ENCODE data around the gene LHFPL3.

DNA sequence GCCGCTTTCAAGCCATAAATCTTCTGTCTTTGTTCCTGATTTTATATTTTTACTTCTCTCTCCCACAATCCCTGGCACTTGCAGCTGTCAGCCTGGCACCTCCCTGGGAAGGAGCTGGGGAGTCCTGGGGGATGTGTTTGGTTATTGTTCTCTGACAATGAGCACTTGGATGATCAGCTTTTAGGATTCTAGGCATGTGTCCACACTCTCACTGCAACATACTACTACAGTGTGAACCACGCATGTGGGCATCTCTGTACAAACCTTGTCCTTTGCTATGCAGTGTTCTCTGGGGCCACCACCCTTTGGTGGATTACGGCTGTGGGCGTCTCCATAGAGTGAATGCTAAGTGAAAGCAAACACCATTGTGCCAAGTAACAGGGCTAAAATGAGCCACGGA lies 517.2 kb downstream of the LHFPL3 start:
- no peak for TF ChIP-seq EP300 (IDR thresholded peaks at IDR 0.05; ENCODE audit: borderline replicate concordance)
- no peak for TF ChIP-seq NFIC (IDR thresholded peaks at IDR 0.05)
- no peak for TF ChIP-seq FOXM1 (IDR thresholded peaks at IDR 0.05; ENCODE audit: borderline replicate concordance, low read depth)
- TF ChIP-seq, protein P1, sequence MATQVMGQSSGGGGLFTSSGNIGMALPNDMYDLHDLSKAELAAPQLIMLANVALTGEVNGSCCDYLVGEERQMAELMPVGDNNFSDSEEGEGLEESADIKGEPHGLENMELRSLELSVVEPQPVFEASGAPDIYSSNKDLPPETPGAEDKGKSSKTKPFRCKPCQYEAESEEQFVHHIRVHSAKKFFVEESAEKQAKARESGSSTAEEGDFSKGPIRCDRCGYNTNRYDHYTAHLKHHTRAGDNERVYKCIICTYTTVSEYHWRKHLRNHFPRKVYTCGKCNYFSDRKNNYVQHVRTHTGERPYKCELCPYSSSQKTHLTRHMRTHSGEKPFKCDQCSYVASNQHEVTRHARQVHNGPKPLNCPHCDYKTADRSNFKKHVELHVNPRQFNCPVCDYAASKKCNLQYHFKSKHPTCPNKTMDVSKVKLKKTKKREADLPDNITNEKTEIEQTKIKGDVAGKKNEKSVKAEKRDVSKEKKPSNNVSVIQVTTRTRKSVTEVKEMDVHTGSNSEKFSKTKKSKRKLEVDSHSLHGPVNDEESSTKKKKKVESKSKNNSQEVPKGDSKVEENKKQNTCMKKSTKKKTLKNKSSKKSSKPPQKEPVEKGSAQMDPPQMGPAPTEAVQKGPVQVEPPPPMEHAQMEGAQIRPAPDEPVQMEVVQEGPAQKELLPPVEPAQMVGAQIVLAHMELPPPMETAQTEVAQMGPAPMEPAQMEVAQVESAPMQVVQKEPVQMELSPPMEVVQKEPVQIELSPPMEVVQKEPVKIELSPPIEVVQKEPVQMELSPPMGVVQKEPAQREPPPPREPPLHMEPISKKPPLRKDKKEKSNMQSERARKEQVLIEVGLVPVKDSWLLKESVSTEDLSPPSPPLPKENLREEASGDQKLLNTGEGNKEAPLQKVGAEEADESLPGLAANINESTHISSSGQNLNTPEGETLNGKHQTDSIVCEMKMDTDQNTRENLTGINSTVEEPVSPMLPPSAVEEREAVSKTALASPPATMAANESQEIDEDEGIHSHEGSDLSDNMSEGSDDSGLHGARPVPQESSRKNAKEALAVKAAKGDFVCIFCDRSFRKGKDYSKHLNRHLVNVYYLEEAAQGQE (IDR thresholded peaks at IDR 0.05; ENCODE audit: low read depth), result no peak
- no peak for TF ChIP-seq CEBPB (IDR thresholded peaks at IDR 0.05)
- TF ChIP-seq, protein P2, sequence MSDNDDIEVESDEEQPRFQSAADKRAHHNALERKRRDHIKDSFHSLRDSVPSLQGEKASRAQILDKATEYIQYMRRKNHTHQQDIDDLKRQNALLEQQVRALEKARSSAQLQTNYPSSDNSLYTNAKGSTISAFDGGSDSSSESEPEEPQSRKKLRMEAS (IDR thresholded peaks at IDR 0.05), result no peak
- no peak for TF ChIP-seq YY1 (IDR thresholded peaks at IDR 0.05; ENCODE audit: low read depth)
- no peak for TF ChIP-seq TAF1 (IDR thresholded peaks at IDR 0.05; ENCODE audit: low read depth)
- TF ChIP-seq TEAD4 (IDR thresholded peaks at IDR 0.05), result no peak
- TF ChIP-seq, protein P3, sequence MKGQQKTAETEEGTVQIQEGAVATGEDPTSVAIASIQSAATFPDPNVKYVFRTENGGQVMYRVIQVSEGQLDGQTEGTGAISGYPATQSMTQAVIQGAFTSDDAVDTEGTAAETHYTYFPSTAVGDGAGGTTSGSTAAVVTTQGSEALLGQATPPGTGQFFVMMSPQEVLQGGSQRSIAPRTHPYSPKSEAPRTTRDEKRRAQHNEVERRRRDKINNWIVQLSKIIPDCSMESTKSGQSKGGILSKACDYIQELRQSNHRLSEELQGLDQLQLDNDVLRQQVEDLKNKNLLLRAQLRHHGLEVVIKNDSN (IDR thresholded peaks at IDR 0.05), result no peak
- TF ChIP-seq RAD21 (IDR thresholded peaks at IDR 0.05; ENCODE audit: low read depth), result no peak

Measured in Ishikawa (cell line).